CD4-positive, alpha-beta T cell (primary cell): ENCODE results near the gene FRMD3. TPM values are rescaled to one million over a fixed set of nuclear protein-coding genes. Genes with fewer than 3 reads are reported as not detected.

Source experiments
- ATAC-seq: fragments of 200-7000 bp; cut with Tn5 transposase; one replicate; pipeline ENCODE4 v1.10.0; 2022; ENCODE audit warnings: mild to moderate bottlenecking; ENCODE audit not compliant: poor library complexity
- CTCF ChIA-PET: fragments of 350-600 bp; sonication (Branson Sonifier 250); formaldehyde crosslinking; loops from one replicate; lab custom pipeline; 2021; ENCODE audit warnings: antibody characterized with exemption, inconsistent platforms; lab: Charles Lee
- POLR2A ChIA-PET: fragments of 350-600 bp; sonication (Branson Sonifier 250); formaldehyde crosslinking; loops from one replicate; lab custom pipeline; 2021; ENCODE audit warnings: antibody characterized with exemption, inconsistent platforms; lab: Charles Lee
- DNase-seq, 14 experiments: peaks; one replicate each; pipeline ENCODE4 v3.0.0-alpha.2; 2013 to 2020; ENCODE audit warnings: mixed read lengths in 2 of 14
- H3K27ac ChIP-seq, 2 donors: one replicate each; pipeline versions ENCODE4 v1.5.1 to v1.7.0; 2013; ENCODE audit warnings: low read length in 2 of 2, low read depth in 1 of 2, mild to moderate bottlenecking in 1 of 2
- H3K27me3 ChIP-seq, 2 experiments: 1 replicate in 1 of 2; 2 replicates in 1 of 2; pipeline versions ENCODE4 v1.6.1 to v1.7.0; 2013; ENCODE audit warnings: low read length in 2 of 2, control low read depth in 1 of 2, mild to moderate bottlenecking in 1 of 2, moderate library complexity in 1 of 2; ENCODE audit not compliant: insufficient read depth in 2 of 2, control insufficient read depth in 1 of 2
- H3K36me3 ChIP-seq: one replicate; pipeline ENCODE4 v1.6.1; 2013; ENCODE audit warnings: low read length, control low read depth; ENCODE audit not compliant: insufficient read depth
- H3K4me1 ChIP-seq: one replicate; pipeline ENCODE4 v1.6.1; 2013; ENCODE audit warnings: low read length, control low read depth; ENCODE audit not compliant: insufficient read depth
- H3K4me3 ChIP-seq: one replicate; pipeline ENCODE4 v1.5.1; 2013; ENCODE audit warnings: mild to moderate bottlenecking, low read length, moderate library complexity
- H3K9me3 ChIP-seq, 2 experiments: 1 replicate in 1 of 2; 2 replicates in 1 of 2; pipeline versions ENCODE4 v1.6.1 to v1.7.0; 2013; ENCODE audit warnings: low read length in 2 of 2, mild to moderate bottlenecking in 2 of 2, control low read depth in 1 of 2, moderate library complexity in 1 of 2; ENCODE audit not compliant: control insufficient read depth in 1 of 2, insufficient read depth in 1 of 2
- H3K27ac Mint-ChIP-seq: one replicate; pipeline ENCODE4 v1.8.0; 2020; ENCODE audit warnings: mixed read lengths
- H3K27me3 Mint-ChIP-seq: one replicate; pipeline ENCODE4 v1.8.0; 2021; ENCODE audit warnings: mixed read lengths
- H3K36me3 Mint-ChIP-seq: one replicate; pipeline ENCODE4 v1.8.0; 2021; ENCODE audit warnings: low read depth, mixed read lengths
- H3K4me1 Mint-ChIP-seq: one replicate; pipeline ENCODE4 v1.8.0; 2021; ENCODE audit warnings: low read depth, mixed read lengths
- H3K4me3 Mint-ChIP-seq: one replicate; pipeline ENCODE4 v1.8.0; 2020; ENCODE audit warnings: mild to moderate bottlenecking, mixed read lengths
- H3K9me3 Mint-ChIP-seq: one replicate; pipeline ENCODE4 v1.8.0; 2020; ENCODE audit warnings: mixed read lengths
- CTCF ChIP-seq: fragments of 200-600 bp; IDR thresholded peaks from one replicate; pipeline ENCODE4 v1.8.0; 2022; ENCODE audit warnings: antibody characterized with exemption, mild to moderate bottlenecking
- intact Hi-C, 2 experiments: fragments of 100-400 bp; cut with DNase I in 1 of 2; cut with micrococcal nuclease in 1 of 2; formaldehyde crosslinking; loops; one replicate each; pipeline versions ENCODE4 v1.15.1 to v1.9.0; 2023 to 2025; cut with DNase I, micrococcal nuclease
- total RNA-seq, 174 experiments: library from RNA in 2 of 174; stranded (reverse) in 2 of 174; gene quantifications; one replicate each; pipeline ENCODE4 v1.2.3 and lab custom pipeline; 2021 to 2026

FRMD3 gene
- total RNA-seq, 2 experiments from 2014 or later, result 0.53 to 1.0 TPM

GRCh38 chr9:83313781-83314180 lies 224.4 kb downstream of the FRMD3 start:
- Histone ChIP-seq H3K9me3 (no peaks in the 10 kb centered on the region), H3K4me3 (no peak overlapping the region), H3K4me1 (no peaks in the 10 kb centered on the region), H3K27me3 (no peaks in the 10 kb centered on the region), H3K27ac (no peak overlapping the region), H3K36me3 (no peaks in the 10 kb centered on the region)
- intact Hi-C loops, result no loop called here
- Mint-ChIP-seq H3K36me3 (no peaks in the 10 kb centered on the region), H3K4me1 (no peaks in the 10 kb centered on the region), H3K27me3 (no peaks in the 10 kb centered on the region), H3K9me3 (peaks cover 1% of the 10 kb centered on the region), H3K4me3 (no peak overlapping the region), H3K27ac (no peak overlapping the region)
- DNase-seq (no peak), ATAC-seq (no peak)
- POLR2A ChIA-PET, result no interaction called here
- TF ChIP-seq CTCF, result no peak
- CTCF ChIA-PET, result no interaction called here

- Histone ChIP-seq H3K9me3 (no peaks in the 10 kb centered on the region), H3K4me1 (no peaks in the 10 kb centered on the region), H3K36me3 (no peaks in the 10 kb centered on the region), H3K27ac (no peak overlapping the region), H3K27me3 (no peaks in the 10 kb centered on the region), H3K4me3 (no peak overlapping the region)
- POLR2A ChIA-PET, result no interaction called here
- no peaks in the 10 kb centered on the region for H3K9me3 Mint-ChIP-seq
- CTCF ChIA-PET, result no interaction called here
- TF ChIP-seq CTCF, result no peak
- no peak overlapping the region for H3K27ac Mint-ChIP-seq
- intact Hi-C loops, result no loop called here
- H3K36me3 Mint-ChIP-seq, result no peaks in the 10 kb centered on the region
- H3K27me3 Mint-ChIP-seq, result no peaks in the 10 kb centered on the region
- ATAC-seq (no peak), DNase-seq (no peak)
- no peak overlapping the region for H3K4me3 Mint-ChIP-seq
- no peaks in the 10 kb centered on the region for H3K4me1 Mint-ChIP-seq
Measured at GRCh38 chr9:83312537-83312936, 225.7 kb downstream of the FRMD3 start.

- POLR2A ChIA-PET, result no interaction called here
- Histone ChIP-seq H3K27me3 (no peaks in the 10 kb centered on the region), H3K27ac (no peak overlapping the region), H3K36me3 (no peaks in the 10 kb centered on the region), H3K9me3 (no peaks in the 10 kb centered on the region), H3K4me1 (no peaks in the 10 kb centered on the region), H3K4me3 (no peak overlapping the region)
- Mint-ChIP-seq H3K4me3 (no peak overlapping the region), H3K36me3 (no peaks in the 10 kb centered on the region), H3K4me1 (no peaks in the 10 kb centered on the region), H3K27me3 (no peaks in the 10 kb centered on the region), H3K9me3 (no peaks in the 10 kb centered on the region), H3K27ac (no peak overlapping the region)
- CTCF ChIA-PET, result no interaction called here
- DNase-seq (no peak), ATAC-seq (no peak)
- intact Hi-C loops, result no loop called here
- TF ChIP-seq CTCF, result no peak
Measured at GRCh38 chr9:83307066-83307724, 231.0 kb downstream of the FRMD3 start.
